ENCODE measurements around the gene GTF3C2.
A peak's percentile ranks its signal among the peaks of the same experiment; 100 is the strongest.
"Not testable (repeated sequence)": the region's sequence is repeated elsewhere in the genome, so short reads cannot be mapped to it uniquely, and the experiment has no call there.

GTF3C2 gene

DNA sequence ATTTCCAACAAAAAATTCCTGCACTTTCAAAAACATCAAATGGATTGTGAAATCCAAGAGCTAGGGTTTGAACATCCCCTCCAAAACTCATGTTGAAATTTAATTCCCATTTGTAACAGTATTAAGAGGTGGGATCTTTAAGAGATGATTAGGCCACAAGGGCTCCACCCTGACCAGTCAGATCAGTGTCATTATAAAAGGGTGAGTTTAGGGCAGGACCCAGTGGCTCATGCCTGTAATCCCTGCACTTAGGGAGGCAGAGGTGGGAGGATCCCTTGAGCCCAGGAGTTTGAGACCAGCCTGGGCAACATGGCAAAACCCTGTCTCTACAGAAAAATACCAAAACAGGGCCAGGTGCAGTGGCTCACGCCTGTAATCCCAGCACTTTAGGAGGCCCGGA is 8.9 kb downstream of the GTF3C2 start:
- no peak for TF ChIP-seq Cebpa-rat (IDR thresholded peaks at IDR 0.05)
- peaks cover 78 to 97% (median 87%) of the 10 kb centered on the region in 11 experiments; a peak in 21 of 22 replicates for H4K20me1 ChIP-seq
- H3K27ac ChIP-seq, result no peak overlapping the region
- no peak overlapping the region for H3K9ac ChIP-seq
- peaks cover 23 to 90% (median 68%) of the 10 kb centered on the region in 11 experiments for H3K36me3 ChIP-seq
- H3K27me3 ChIP-seq, result no peaks in the 10 kb centered on the region
- no peak overlapping the region for H3K4me2 ChIP-seq
- H3K9me3 ChIP-seq (replicated peaks in 1 of 11), result no peaks in the 10 kb centered on the region
- H3K4me1 ChIP-seq, result peaks cover 0 to 5% (median 0%) of the 10 kb centered on the region in 10 experiments; a peak in 1 of 20 replicates
- no peak overlapping the region for H3K4me3 ChIP-seq

GRCh38 chr2:27336173-27336572 is 20.4 kb downstream of the GTF3C2 start:
- Histone ChIP-seq H3K4me3 (no peak overlapping the region), H3K4me1 (no peaks in the 10 kb centered on the region), H3K36me3 (peaks cover 99 to 100% (median 100%) of the 10 kb centered on the region in 11 experiments), H3K27ac (no peak overlapping the region), H3K9me3 (replicated peaks in 1 of 11) (no peaks in the 10 kb centered on the region), H3K4me2 (no peak overlapping the region), H3K27me3 (no peaks in the 10 kb centered on the region), H3K9ac (no peak overlapping the region), H4K20me1 (peaks cover 0 to 11% (median 0%) of the 10 kb centered on the region in 11 experiments; a peak in 3 of 22 replicates)
- TF ChIP-seq Cebpa-rat (IDR thresholded peaks at IDR 0.05), result no peak

- peaks cover 0 to 11% (median 0%) of the 10 kb centered on the region in 11 experiments; a peak in 2 of 22 replicates for H4K20me1 ChIP-seq
- no peak for TF ChIP-seq Cebpa-rat (IDR thresholded peaks at IDR 0.05)
- no peaks in the 10 kb centered on the region for H3K9me3 ChIP-seq (replicated peaks in 1 of 11)
- no peak overlapping the region for H3K27ac ChIP-seq
- no peak overlapping the region for H3K4me2 ChIP-seq
- H3K4me3 ChIP-seq, result no peak overlapping the region
- H3K4me1 ChIP-seq, result no peaks in the 10 kb centered on the region
- peaks cover 99 to 100% (median 100%) of the 10 kb centered on the region in 11 experiments for H3K36me3 ChIP-seq
- H3K27me3 ChIP-seq, result no peaks in the 10 kb centered on the region
- no peak overlapping the region for H3K9ac ChIP-seq
Measured at GRCh38 chr2:27335311-27335710, 21.3 kb downstream of the GTF3C2 start.

DNA sequence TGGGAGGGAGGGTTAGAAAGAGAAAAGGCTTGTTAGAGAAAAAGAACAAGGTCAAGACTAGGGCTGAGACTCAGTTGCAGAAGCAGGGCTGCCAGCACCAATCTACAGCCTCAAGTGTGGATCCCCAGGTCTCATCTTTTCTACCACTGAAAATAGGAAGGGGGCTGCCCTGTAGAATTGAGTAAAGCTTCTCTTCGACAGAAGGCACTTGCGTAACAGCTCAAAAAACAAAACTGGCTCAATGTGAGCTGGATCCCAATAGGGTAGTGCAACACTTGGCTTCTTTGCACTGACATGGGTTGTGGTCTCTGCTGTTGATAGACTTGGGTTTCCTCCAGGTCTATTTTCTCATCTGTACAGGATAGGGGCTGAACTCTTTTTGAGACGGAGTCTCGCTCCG is 31.8 kb downstream of the GTF3C2 start:
- no peaks in the 10 kb centered on the region for H3K27me3 ChIP-seq
- peaks cover 39 to 64% (median 45%) of the 10 kb centered on the region in 11 experiments for H3K36me3 ChIP-seq
- H3K4me3 ChIP-seq, result no peak overlapping the region
- peaks cover 28 to 50% (median 42%) of the 10 kb centered on the region in 10 experiments for H3K4me1 ChIP-seq
- TF ChIP-seq Cebpa-rat (IDR thresholded peaks at IDR 0.05), result peak in 6 of 11 experiments; percentile 10 to 60 (median 55); a peak in 6 of 22 replicates
- H3K9ac ChIP-seq, result peak overlapping the region in 1 of 11 experiments; percentile 24; a peak in 3 of 22 replicates
- H4K20me1 ChIP-seq, result 0 out of 22 replicates have a peak, but pooled peaks cover 0 to 7% (median 0%) of the 10 kb centered on the region in 11 experiments
- peak overlapping the region in 9 of 11 experiments; percentile 88 to 100 (median 98); a peak in 12 of 22 replicates for H3K4me2 ChIP-seq
- peak overlapping the region in 5 of 11 experiments; percentile 89 to 99 (median 96); a peak in 4 of 22 replicates for H3K27ac ChIP-seq
- no peaks in the 10 kb centered on the region for H3K9me3 ChIP-seq (replicated peaks in 1 of 11)

DNA sequence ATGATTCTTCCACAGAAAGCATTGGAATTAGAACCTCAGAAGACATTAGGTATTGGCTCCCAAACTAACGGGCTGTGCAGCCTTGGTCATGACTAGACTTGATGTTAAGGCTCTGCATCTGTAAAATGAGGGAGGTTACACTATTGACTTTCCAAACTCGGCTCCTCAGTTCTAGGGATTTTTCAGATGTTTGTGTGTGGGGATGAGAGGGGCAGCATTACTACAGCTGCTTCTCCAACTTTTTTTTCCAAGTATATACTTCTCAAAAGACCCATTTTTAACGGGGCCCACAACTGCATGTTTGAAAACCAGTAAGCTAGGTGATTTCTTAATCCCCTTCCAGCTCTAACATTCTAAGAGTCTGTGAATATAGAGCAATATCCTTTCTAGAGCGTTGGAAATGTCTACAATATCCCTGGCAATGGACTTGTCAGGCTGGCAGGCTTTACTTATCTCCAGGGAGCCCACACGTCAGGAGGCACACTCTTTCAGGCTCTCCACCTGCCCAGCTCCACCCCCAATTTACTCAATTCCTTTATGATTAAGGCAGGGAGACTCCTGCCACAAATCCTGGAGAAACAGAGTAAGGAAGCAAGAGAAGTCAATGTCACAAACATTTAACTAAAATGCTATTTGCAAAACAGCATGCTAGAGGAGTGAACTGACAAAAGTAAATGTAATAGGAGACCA is 32.8 kb downstream of the GTF3C2 start:
- peak overlapping the region; percentile 88 to 100 (median 98) for H3K4me2 ChIP-seq
- peaks cover 29 to 59% (median 38%) of the 10 kb centered on the region in 11 experiments for H3K36me3 ChIP-seq
- peak overlapping the region; percentile 88 to 98 (median 94) for H3K9ac ChIP-seq
- no peaks in the 10 kb centered on the region for H3K27me3 ChIP-seq
- peak overlapping the region; percentile 89 to 99 (median 95) for H3K27ac ChIP-seq
- no peaks in the 10 kb centered on the region for H3K9me3 ChIP-seq (replicated peaks in 1 of 11)
- peak overlapping the region; percentile 72 to 94 (median 86) for H3K4me3 ChIP-seq
- H4K20me1 ChIP-seq, result peaks cover 0 to 13% (median 0%) of the 10 kb centered on the region in 11 experiments; a peak in 2 of 22 replicates
- no peak for TF ChIP-seq Cebpa-rat (IDR thresholded peaks at IDR 0.05)
- H3K4me1 ChIP-seq, result peaks cover 28 to 50% (median 42%) of the 10 kb centered on the region in 10 experiments

DNA sequence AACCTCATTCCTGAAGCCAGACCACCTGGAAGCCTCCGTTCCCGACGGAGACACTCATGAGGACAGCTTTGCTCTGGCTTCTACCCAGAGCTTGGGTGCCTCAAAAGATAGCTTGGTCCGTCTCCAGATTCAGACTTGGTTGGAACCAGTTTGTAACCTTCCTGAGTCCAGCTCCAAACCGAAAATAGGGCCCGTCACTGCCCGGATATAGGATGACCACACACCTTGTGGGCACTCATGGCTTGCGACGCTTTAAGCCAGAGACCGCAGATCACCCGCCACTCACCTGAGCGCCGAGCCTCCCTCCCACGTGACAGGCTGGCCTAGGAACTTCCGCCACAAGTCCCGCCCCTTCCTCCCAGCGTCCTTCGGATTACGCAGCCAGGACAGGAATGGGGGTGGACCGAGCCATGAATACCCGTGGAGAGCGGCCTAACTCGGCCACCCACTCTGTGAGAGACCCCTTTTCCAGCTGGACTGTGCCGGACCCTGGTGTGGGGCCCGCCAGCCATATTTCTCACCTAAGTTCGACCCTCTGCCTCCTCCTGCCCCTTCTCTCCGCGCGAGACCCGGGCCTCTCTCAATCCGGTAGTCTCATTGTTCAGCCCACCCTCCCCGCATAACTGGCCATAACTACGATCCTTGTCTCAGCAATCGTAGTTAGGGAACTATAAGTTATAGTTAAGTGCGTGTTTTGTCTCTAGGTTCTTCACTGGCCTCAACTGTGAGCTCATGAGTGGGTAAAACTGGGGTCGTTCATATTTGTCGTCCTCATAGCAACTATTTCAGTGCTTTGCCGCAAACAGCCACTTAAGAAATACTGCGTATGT is 33.6 kb downstream of the GTF3C2 start, which contains the start of gene MPV17:
MPV17 (minus strand) TSS at position 332 of the 830 bp plus-strand sequence. CDS start 580 bp downstream, outside the sequence.
- peak within 1 kb of the TSS; percentile 72 to 94 (median 86) for H3K4me3 ChIP-seq
- H3K4me1 ChIP-seq, result peaks cover 29 to 50% (median 42%) of the 10 kb centered on the region in 10 experiments
- H3K27ac ChIP-seq, result peak within 1 kb of the TSS; percentile 89 to 99 (median 95)
- no peak for TF ChIP-seq Cebpa-rat (IDR thresholded peaks at IDR 0.05)
- peak within 1 kb of the TSS; percentile 88 to 98 (median 94) for H3K9ac ChIP-seq
- H3K27me3 ChIP-seq, result no peaks in the 10 kb centered on the region
- peaks cover 0 to 17% (median 0%) of the 10 kb centered on the region in 11 experiments; a peak in 2 of 22 replicates for H4K20me1 ChIP-seq
- H3K9me3 ChIP-seq (replicated peaks in 1 of 11), result no peaks in the 10 kb centered on the region
- H3K36me3 ChIP-seq, result peaks cover 22 to 58% (median 32%) of the 10 kb centered on the region in 11 experiments
- peak within 1 kb of the TSS; percentile 88 to 100 (median 98) for H3K4me2 ChIP-seq

DNA sequence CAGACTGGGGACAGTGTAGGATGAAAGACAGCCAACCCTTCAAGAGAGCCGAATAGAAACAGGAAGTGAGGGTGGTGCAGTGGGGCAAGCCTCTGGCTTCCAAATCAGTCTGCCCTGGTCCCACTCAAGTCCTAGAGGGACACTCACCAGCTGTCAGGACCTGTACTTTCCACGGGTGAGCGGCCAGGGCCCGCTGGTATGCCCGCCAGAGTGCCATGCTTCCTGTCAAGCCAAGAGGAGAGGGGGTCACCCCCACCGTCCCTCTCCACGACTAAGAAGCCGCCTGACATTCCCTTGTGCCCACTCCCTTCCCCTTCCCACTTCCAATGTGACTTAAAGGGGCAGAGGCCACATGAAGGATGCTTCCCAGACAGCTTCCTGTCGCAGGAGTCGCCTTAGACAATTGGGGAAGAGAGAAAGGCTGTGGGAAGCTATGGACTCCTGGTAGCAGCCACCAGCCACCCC is 34.2 kb downstream of the GTF3C2 start:
- H3K9me3 ChIP-seq (replicated peaks in 1 of 11), result no peaks in the 10 kb centered on the region
- no peaks in the 10 kb centered on the region for H3K27me3 ChIP-seq
- peak overlapping the region; percentile 88 to 98 (median 94) for H3K9ac ChIP-seq
- H3K27ac ChIP-seq, result peak overlapping the region; percentile 89 to 99 (median 95)
- peaks cover 18 to 58% (median 27%) of the 10 kb centered on the region in 11 experiments for H3K36me3 ChIP-seq
- no peak for TF ChIP-seq Cebpa-rat (IDR thresholded peaks at IDR 0.05)
- peaks cover 0 to 22% (median 0%) of the 10 kb centered on the region in 11 experiments; a peak in 7 of 22 replicates for H4K20me1 ChIP-seq
- peak overlapping the region; percentile 88 to 100 (median 98) for H3K4me2 ChIP-seq
- H3K4me1 ChIP-seq, result peaks cover 29 to 51% (median 42%) of the 10 kb centered on the region in 10 experiments
- peak overlapping the region; percentile 72 to 94 (median 86) for H3K4me3 ChIP-seq

GRCh38 chr2:27320958-27321543 is 35.5 kb downstream of the GTF3C2 start:
- Histone ChIP-seq H3K4me3 (no peak overlapping the region), H3K4me2 (peak overlapping the region; percentile 88 to 100 (median 98); a peak in 21 of 22 replicates), H3K27ac (no peak overlapping the region), H3K36me3 (peaks cover 17 to 58% (median 27%) of the 10 kb centered on the region in 11 experiments), H3K27me3 (no peaks in the 10 kb centered on the region), H3K9me3 (replicated peaks in 1 of 11) (no peaks in the 10 kb centered on the region), H3K4me1 (peaks cover 29 to 53% (median 42%) of the 10 kb centered on the region in 10 experiments), H4K20me1 (peaks cover 0 to 35% (median 11%) of the 10 kb centered on the region in 11 experiments; a peak in 10 of 22 replicates), H3K9ac (peak overlapping the region in 5 of 11 experiments; percentile 9 to 98 (median 93); a peak in 5 of 22 replicates)
- no peak for TF ChIP-seq Cebpa-rat (IDR thresholded peaks at IDR 0.05)

- H3K4me3 ChIP-seq; H3K9me3 ChIP-seq (replicated peaks in 1 of 11); H3K9ac ChIP-seq; H3K27me3 ChIP-seq; H3K27ac ChIP-seq; H3K4me2 ChIP-seq: not testable (repeated sequence)
- H4K20me1 ChIP-seq, result peaks cover 0 to 43% (median 12%) of the 10 kb centered on the region in 11 experiments; a peak in 12 of 22 replicates
- peaks cover 13 to 58% (median 30%) of the 10 kb centered on the region in 11 experiments; a peak in 18 of 22 replicates for H3K36me3 ChIP-seq
- peaks cover 29 to 47% (median 36%) of the 10 kb centered on the region in 10 experiments for H3K4me1 ChIP-seq
Measured at GRCh38 chr2:27319839-27320238, 36.7 kb downstream of the GTF3C2 start.
